NCI-H460 (cell line): ENCODE results near the gene LRRC8C. TPM values are rescaled to one million over a fixed set of nuclear protein-coding genes. Genes with fewer than 3 reads are reported as not detected.

ENCODE experiments used
- DNase-seq: peaks from one replicate; pipeline ENCODE4 v3.0.0-alpha.2; 2016; ENCODE audit warnings: low read depth; ENCODE audit errors: extremely low read depth
- total RNA-seq: library from RNA; depleted of rRNA; stranded (reverse); fragments of >200 nt; shearing (Covaris generic); gene quantifications from 2 replicates; pipeline ENCODE4 v1.2.3, GENCODE V29; 2014

Gene LRRC8C
- total RNA-seq, 1 experiment from 2014 or later, result 2.2 TPM

GRCh38 chr1:89670163-89670562 is 37.2 kb downstream of the LRRC8C start:
- no peak for DNase-seq

GRCh38 chr1:89670711-89671110 is 37.8 kb downstream of the LRRC8C start:
- no peak for DNase-seq

- peak; percentile 19 for DNase-seq
Observed at GRCh38 chr1:89671775-89672488, 39.0 kb downstream of the LRRC8C start.

GRCh38 chr1:89672489-89673183 is 39.7 kb downstream of the LRRC8C start:
- no peak for DNase-seq

GRCh38 chr1:89673251-89673650 is 40.3 kb downstream of the LRRC8C start:
- DNase-seq, result no peak

- DNase-seq, result no peak
Observed at GRCh38 chr1:89675677-89676076, 42.8 kb downstream of the LRRC8C start.

GRCh38 chr1:89681045-89681729 is 48.3 kb downstream of the LRRC8C start:
- no peak for DNase-seq

- DNase-seq, result no peak
Observed at GRCh38 chr1:89682611-89683010, 49.7 kb downstream of the LRRC8C start.

- DNase-seq, result no peak
Observed at GRCh38 chr1:89685461-89685860, 52.5 kb downstream of the LRRC8C start.

- no peak for DNase-seq
Observed at GRCh38 chr1:89686520-89686919, 53.6 kb downstream of the LRRC8C start.

- DNase-seq, result no peak
Observed at GRCh38 chr1:89687254-89687653, 54.3 kb downstream of the LRRC8C start.

GRCh38 chr1:89688607-89689006 is 55.7 kb downstream of the LRRC8C start:
- DNase-seq, result no peak

- DNase-seq, result no peak
Observed at GRCh38 chr1:89689234-89689633, 56.3 kb downstream of the LRRC8C start.

GRCh38 chr1:89690595-89690994 is 57.7 kb downstream of the LRRC8C start:
- DNase-seq, result no peak

- no peak for DNase-seq
Observed at GRCh38 chr1:89692601-89693521, 59.9 kb downstream of the LRRC8C start.

- no peak for DNase-seq
Observed at GRCh38 chr1:89695847-89696246, 62.9 kb downstream of the LRRC8C start.

- no peak for DNase-seq
Observed at GRCh38 chr1:89697383-89697782, 64.5 kb downstream of the LRRC8C start.

GRCh38 chr1:89698020-89698560 is 65.2 kb downstream of the LRRC8C start:
- DNase-seq, result no peak

GRCh38 chr1:89698624-89699023 is 65.7 kb downstream of the LRRC8C start:
- no peak for DNase-seq

GRCh38 chr1:89699451-89699986 is 66.6 kb downstream of the LRRC8C start:
- DNase-seq, result no peak
